A673 (cell line): ENCODE data around the gene GPC6.

Experiments used
- CTCF ChIP-seq: fragments of 300-800, 200-600 bp; sonication (generic); conservative IDR thresholded peaks from 2 replicates; pipeline ENCODE4 v1.5.1; 2017; ENCODE audit warnings: low read depth, mild to moderate bottlenecking, antibody characterized with exemption, low read length, moderate library complexity, mixed read lengths
- EZH2 ChIP-seq: fragments of 200-600 bp; sonication (generic); IDR thresholded peaks from 2 replicates; pipeline ENCODE4 v1.6.1; 2017; ENCODE audit warnings: borderline replicate concordance, low read depth, mild to moderate bottlenecking, mixed read lengths, antibody characterized with exemption, low read length; ENCODE audit not compliant: poor library complexity, severe bottlenecking

GRCh38 chr13:94311893-94312292 is 1085.3 kb downstream of the GPC6 start:
- TF ChIP-seq CTCF = no peak
- TF ChIP-seq EZH2 = no peak
